Measurements from ENCODE around the gene IRAK2. TPM values are rescaled to one million over a fixed set of nuclear protein-coding genes. Genes with fewer than 3 reads are reported as not detected.

Gene IRAK2
- total RNA-seq, 1 experiment from 2014 or later, result 5.5 TPM

- Histone ChIP-seq H4K20me1 (ENCODE audit: low read length) (no peaks in the 10 kb centered on the region), H2AFZ (ENCODE audit: low read length) (no peak overlapping the region), H3K27me3 (ENCODE audit: low read length) (no peaks in the 10 kb centered on the region), H3K4me2 (ENCODE audit: low read length) (no peak overlapping the region), H3K4me1 (ENCODE audit: insufficient read depth, low read length) (peaks cover 12% of the 10 kb centered on the region), H3K9ac (ENCODE audit: low read length) (no peak overlapping the region), H3K9me2 (replicated peaks; ENCODE audit: low read length) (no peaks in the 10 kb centered on the region), H3K9me3 (ENCODE audit: low read length) (no peaks in the 10 kb centered on the region), H3K79me2 (ENCODE audit: low read length) (no peaks in the 10 kb centered on the region), H3K4me3 (ENCODE audit: low read length) (no peak overlapping the region), H3F3A (ENCODE audit: low read length, unreplicated experiment) (no peaks in the 10 kb centered on the region), H3K27ac (ENCODE audit: low read length) (no peak overlapping the region), H3K36me3 (ENCODE audit: low read depth, low read length) (peaks cover 23% of the 10 kb centered on the region)
- DNase-seq, result no peak
- no peak for ATAC-seq
- TF ChIP-seq CTCF (conservative IDR thresholded peaks at IDR 0.05; ENCODE audit: low read depth, low read length) (no peak), EZH2phosphoT487 (IDR thresholded peaks at IDR 0.05; ENCODE audit: borderline replicate concordance, low read length) (no peak), EZH2 (IDR thresholded peaks at IDR 0.05; ENCODE audit: low read length, unreplicated experiment) (no peak)
- intact Hi-C loops (cut with micrococcal nuclease), result loop anchor here (10.0 kb wide), 1 partner anchor 437 kb away; the partner anchor contains the start of gene RPUSD3
- BruUV-seq (replicated peaks), result no TSS peak
- CTCF ChIA-PET, result no interaction called here
- POLR2A ChIA-PET (ENCODE audit: unreplicated experiment), result no interaction called here
Observed at GRCh38 chr3:10281951-10282350, 117.2 kb downstream of the IRAK2 start.

DNA sequence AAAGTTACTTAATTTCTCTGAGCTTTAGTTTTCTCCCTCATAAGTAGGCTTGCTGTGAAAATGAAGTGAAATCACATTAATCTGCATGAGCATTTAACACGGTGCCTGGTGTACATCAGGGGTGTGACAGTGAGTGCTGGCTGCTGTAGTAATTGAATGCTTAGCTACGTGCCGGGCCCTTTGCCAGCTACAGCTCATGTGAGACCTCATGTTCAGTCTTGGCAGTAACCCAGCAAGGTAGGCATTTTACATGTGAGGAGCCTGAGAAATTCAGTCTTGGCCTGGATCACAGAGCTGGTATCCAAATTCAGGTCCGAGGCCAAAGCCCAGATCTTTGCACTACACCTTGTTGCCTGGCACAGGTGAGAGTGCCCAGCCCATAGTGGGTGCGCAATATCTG, 118.9 kb downstream of the IRAK2 start:
- ChIA-PET POLR2A (ENCODE audit: unreplicated experiment) (no interaction called here), CTCF (no interaction called here)
- Histone ChIP-seq H3K27ac (ENCODE audit: low read length) (no peak overlapping the region), H3K27me3 (ENCODE audit: low read length) (no peaks in the 10 kb centered on the region), H4K20me1 (ENCODE audit: low read length) (no peaks in the 10 kb centered on the region), H3K9me2 (replicated peaks; ENCODE audit: low read length) (no peaks in the 10 kb centered on the region), H3K36me3 (ENCODE audit: low read depth, low read length) (peaks cover 30% of the 10 kb centered on the region), H3K9me3 (ENCODE audit: low read length) (no peaks in the 10 kb centered on the region), H3F3A (ENCODE audit: low read length, unreplicated experiment) (no peaks in the 10 kb centered on the region), H3K4me3 (ENCODE audit: low read length) (no peak overlapping the region), H3K4me1 (ENCODE audit: insufficient read depth, low read length) (peaks cover 12% of the 10 kb centered on the region), H3K9ac (ENCODE audit: low read length) (no peak overlapping the region), H2AFZ (ENCODE audit: low read length) (no peak overlapping the region), H3K79me2 (ENCODE audit: low read length) (no peaks in the 10 kb centered on the region), H3K4me2 (ENCODE audit: low read length) (no peak overlapping the region)
- intact Hi-C loops (cut with micrococcal nuclease), result loop anchor here (10.0 kb wide), 1 partner anchor 439 kb away; the partner anchor contains the start of gene RPUSD3
- ATAC-seq, result no peak
- TF ChIP-seq EZH2 (IDR thresholded peaks at IDR 0.05; ENCODE audit: low read length, unreplicated experiment), result no peak
- TF ChIP-seq CTCF (conservative IDR thresholded peaks at IDR 0.05; ENCODE audit: low read depth, low read length), result no peak
- no peak for TF ChIP-seq EZH2phosphoT487 (IDR thresholded peaks at IDR 0.05; ENCODE audit: borderline replicate concordance, low read length)
- no peak for DNase-seq
- no TSS peak for BruUV-seq (replicated peaks)

DNA sequence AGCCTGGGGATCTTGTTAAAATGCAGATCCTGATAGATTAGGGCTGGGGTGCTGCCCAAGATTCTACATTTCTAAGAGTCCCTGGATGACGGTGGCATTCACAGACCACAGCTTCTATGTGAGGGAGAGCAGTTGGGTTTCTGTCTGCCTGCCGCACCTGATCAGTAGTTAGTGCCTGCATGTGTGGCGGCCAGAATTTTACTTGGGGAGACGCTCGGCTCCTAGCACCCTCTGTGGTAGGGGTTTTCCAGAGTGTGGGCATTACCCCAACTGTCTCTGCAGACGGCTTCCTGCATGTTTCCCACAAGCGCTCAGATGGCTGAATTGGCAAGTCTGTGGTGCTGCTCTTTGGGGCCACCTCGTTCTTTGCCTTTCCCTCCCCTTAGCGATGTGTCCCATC, 119.8 kb downstream of the IRAK2 start:
- Histone ChIP-seq H3K4me2 (ENCODE audit: low read length) (no peak overlapping the region), H3K9me3 (ENCODE audit: low read length) (no peaks in the 10 kb centered on the region), H3K4me3 (ENCODE audit: low read length) (no peak overlapping the region), H3F3A (ENCODE audit: low read length, unreplicated experiment) (no peaks in the 10 kb centered on the region), H3K4me1 (ENCODE audit: insufficient read depth, low read length) (peaks cover 12% of the 10 kb centered on the region), H3K9ac (ENCODE audit: low read length) (no peak overlapping the region), H3K9me2 (replicated peaks; ENCODE audit: low read length) (no peaks in the 10 kb centered on the region), H3K36me3 (ENCODE audit: low read depth, low read length) (peaks cover 30% of the 10 kb centered on the region), H4K20me1 (ENCODE audit: low read length) (no peaks in the 10 kb centered on the region), H3K79me2 (ENCODE audit: low read length) (no peaks in the 10 kb centered on the region), H3K27ac (ENCODE audit: low read length) (no peak overlapping the region), H2AFZ (ENCODE audit: low read length) (no peak overlapping the region), H3K27me3 (ENCODE audit: low read length) (no peaks in the 10 kb centered on the region)
- DNase-seq (no peak), ATAC-seq (no peak)
- TF ChIP-seq EZH2 (IDR thresholded peaks at IDR 0.05; ENCODE audit: low read length, unreplicated experiment) (no peak), EZH2phosphoT487 (IDR thresholded peaks at IDR 0.05; ENCODE audit: borderline replicate concordance, low read length) (no peak), CTCF (conservative IDR thresholded peaks at IDR 0.05; ENCODE audit: low read depth, low read length) (no peak)
- no TSS peak for BruUV-seq (replicated peaks)
- intact Hi-C loops (cut with micrococcal nuclease), result loop anchor here (10.0 kb wide), 1 partner anchor 440 kb away; the partner anchor contains the start of gene RPUSD3
- CTCF ChIA-PET, result no interaction called here
- POLR2A ChIA-PET (ENCODE audit: unreplicated experiment), result interaction anchor here (0.5 kb wide), 1 partner anchor 125 kb away, joined by 3 read pairs; no protein-coding TSS in a partner anchor
